ENCODE data around the gene TMPRSS7. TPM values are rescaled to one million over a fixed set of nuclear protein-coding genes. Genes with fewer than 3 reads are reported as not detected.

TMPRSS7 gene
- total RNA-seq, 1 donor from 2014 or later = not detected

GRCh38 chr3:112129925-112130637 is 95.5 kb downstream of the TMPRSS7 start:
- intact Hi-C loops (cut with DNase I) = no loop called here
- TF ChIP-seq, protein P1, sequence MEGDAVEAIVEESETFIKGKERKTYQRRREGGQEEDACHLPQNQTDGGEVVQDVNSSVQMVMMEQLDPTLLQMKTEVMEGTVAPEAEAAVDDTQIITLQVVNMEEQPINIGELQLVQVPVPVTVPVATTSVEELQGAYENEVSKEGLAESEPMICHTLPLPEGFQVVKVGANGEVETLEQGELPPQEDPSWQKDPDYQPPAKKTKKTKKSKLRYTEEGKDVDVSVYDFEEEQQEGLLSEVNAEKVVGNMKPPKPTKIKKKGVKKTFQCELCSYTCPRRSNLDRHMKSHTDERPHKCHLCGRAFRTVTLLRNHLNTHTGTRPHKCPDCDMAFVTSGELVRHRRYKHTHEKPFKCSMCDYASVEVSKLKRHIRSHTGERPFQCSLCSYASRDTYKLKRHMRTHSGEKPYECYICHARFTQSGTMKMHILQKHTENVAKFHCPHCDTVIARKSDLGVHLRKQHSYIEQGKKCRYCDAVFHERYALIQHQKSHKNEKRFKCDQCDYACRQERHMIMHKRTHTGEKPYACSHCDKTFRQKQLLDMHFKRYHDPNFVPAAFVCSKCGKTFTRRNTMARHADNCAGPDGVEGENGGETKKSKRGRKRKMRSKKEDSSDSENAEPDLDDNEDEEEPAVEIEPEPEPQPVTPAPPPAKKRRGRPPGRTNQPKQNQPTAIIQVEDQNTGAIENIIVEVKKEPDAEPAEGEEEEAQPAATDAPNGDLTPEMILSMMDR (IDR thresholded peaks at IDR 0.05) = no peak

GRCh38 chr3:112130638-112130993 is 96.1 kb downstream of the TMPRSS7 start:
- DNase-seq (ENCODE audit: low spot score in 2 of 2) = no peak
- H3K27me3 ChIP-seq = no peaks in the 10 kb centered on the region
- H3K27ac ChIP-seq = no peak overlapping the region
- H3K4me1 ChIP-seq = no peaks in the 10 kb centered on the region
- peaks cover 0 to 3% of the 10 kb centered on the region in 2 donors for H3K36me3 ChIP-seq
- H3K9me3 ChIP-seq = no peaks in the 10 kb centered on the region
- no peak overlapping the region for H3K4me3 ChIP-seq
- intact Hi-C loops (cut with DNase I) = no loop called here
- TF ChIP-seq, protein P1 (IDR thresholded peaks at IDR 0.05) = no peak

More at GRCh38 chr3:112129925-112130637, 95.5 kb downstream of the TMPRSS7 start:
- Histone ChIP-seq H3K36me3 (peaks cover 0 to 3% of the 10 kb centered on the region in 2 donors), H3K27me3 (no peaks in the 10 kb centered on the region), H3K4me3 (no peak overlapping the region), H3K4me1 (no peaks in the 10 kb centered on the region), H3K9me3 (no peaks in the 10 kb centered on the region), H3K27ac (no peak overlapping the region)
- DNase-seq (ENCODE audit: low spot score in 2 of 2) = no peak

Other genes with a start within 250 kb of the TMPRSS7 start
- 58.6 TPM for gene PHLDB2, start 175.5 kb upstream of the TMPRSS7 start, total RNA-seq
- gene ABHD10, start 55.7 kb upstream of the TMPRSS7 start, total RNA-seq = 18.6 TPM
- gene TAGLN3, start 35.8 kb upstream of the TMPRSS7 start, total RNA-seq = not detected
- 0.32 TPM for gene C3orf52, start 51.7 kb downstream of the TMPRSS7 start, total RNA-seq
- not detected for gene GCSAM, start 98.5 kb downstream of the TMPRSS7 start, total RNA-seq

Data from ascending aorta (tissue), 2 donors.